Adrenal gland (tissue), 5 donors: Measurements from ENCODE around the gene LRRC75A.

Source experiments
- POLR2A ChIP-seq, 2 donors: fragments of 450-650 bp; IDR thresholded peaks; one replicate each; pipeline ENCODE4 v1.6.1; 2017; ENCODE audit warnings: antibody characterized with exemption in 2 of 2, mild to moderate bottlenecking in 2 of 2, moderate library complexity in 1 of 2
- TF ChIP-seq, protein P1 (sequence below), 6 experiments: fragments of 450-650 bp in 4 of 6; fragments of 200-600 bp in 2 of 6; sonication (generic) in 1 of 6; IDR thresholded peaks; 1 replicate in 5 of 6; 2 replicates in 1 of 6; pipeline versions ENCODE4 v1.5.1 to v1.8.0; 2016 to 2021; ENCODE audit warnings: antibody characterized with exemption in 6 of 6, mild to moderate bottlenecking in 2 of 6, moderate library complexity in 1 of 6
- donor health status: DM: no; HTN: no; CAD: no.

DNA sequence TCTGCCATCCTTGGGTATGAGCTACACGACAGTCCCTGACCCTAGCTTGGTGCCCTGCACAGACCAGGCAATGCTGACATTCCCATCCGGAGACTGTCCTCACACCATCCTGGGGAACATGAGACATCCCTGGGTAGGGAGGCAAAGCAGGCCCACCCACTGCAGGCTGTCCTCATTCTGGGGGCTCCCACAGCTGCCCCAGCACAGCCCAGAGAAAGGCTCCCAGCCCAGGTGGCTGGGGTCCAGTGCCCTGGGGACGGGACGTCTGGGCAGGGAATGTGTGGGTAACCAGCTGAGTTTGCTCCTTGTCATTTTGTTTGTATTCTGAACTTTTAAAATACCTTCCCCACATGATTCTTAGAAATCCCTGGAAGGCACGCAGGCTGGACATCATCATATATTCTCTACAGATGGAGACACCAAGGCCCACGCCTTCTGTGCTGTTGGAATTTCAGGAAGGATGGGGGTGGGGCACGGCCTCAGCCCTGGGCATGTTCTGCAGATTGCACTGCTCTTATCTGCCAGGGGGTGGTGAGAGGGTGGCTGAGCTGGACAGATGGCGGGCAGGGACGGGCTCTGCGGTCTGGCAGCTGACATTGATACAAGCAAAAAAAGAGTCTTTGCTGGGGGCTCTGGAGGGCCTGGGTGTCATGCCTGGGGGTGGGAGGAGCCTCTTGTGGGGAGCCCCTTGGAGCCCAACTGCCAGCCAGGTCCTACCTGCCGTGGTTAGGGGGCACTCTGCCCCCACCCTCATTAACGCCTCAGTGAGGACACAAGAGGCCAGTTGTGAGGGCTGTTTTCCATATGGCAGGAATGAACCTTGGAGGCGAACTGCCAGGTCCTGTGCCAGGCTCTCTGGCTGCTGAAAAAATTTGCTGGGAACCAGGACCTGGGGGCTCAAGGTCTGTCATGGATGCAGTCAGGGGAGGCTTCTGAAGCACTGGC lies 28.4 kb downstream of the LRRC75A start:
- TF ChIP-seq, protein P1, sequence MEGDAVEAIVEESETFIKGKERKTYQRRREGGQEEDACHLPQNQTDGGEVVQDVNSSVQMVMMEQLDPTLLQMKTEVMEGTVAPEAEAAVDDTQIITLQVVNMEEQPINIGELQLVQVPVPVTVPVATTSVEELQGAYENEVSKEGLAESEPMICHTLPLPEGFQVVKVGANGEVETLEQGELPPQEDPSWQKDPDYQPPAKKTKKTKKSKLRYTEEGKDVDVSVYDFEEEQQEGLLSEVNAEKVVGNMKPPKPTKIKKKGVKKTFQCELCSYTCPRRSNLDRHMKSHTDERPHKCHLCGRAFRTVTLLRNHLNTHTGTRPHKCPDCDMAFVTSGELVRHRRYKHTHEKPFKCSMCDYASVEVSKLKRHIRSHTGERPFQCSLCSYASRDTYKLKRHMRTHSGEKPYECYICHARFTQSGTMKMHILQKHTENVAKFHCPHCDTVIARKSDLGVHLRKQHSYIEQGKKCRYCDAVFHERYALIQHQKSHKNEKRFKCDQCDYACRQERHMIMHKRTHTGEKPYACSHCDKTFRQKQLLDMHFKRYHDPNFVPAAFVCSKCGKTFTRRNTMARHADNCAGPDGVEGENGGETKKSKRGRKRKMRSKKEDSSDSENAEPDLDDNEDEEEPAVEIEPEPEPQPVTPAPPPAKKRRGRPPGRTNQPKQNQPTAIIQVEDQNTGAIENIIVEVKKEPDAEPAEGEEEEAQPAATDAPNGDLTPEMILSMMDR (IDR thresholded peaks at IDR 0.05): peak; percentile 29 to 82 (median 65)
- peak in 1 of 2 donors; percentile 17 for TF ChIP-seq POLR2A (IDR thresholded peaks at IDR 0.05)
